ENCODE results near the gene CXCR1. TPM values are rescaled to one million over a fixed set of nuclear protein-coding genes. Genes with fewer than 3 reads are reported as not detected.
"Not testable (repeated sequence)": the region's sequence is repeated elsewhere in the genome, so short reads cannot be mapped to it uniquely, and the experiment has no call there.

Gene CXCR1
- not detected in 2 replicates for total RNA-seq

DNA sequence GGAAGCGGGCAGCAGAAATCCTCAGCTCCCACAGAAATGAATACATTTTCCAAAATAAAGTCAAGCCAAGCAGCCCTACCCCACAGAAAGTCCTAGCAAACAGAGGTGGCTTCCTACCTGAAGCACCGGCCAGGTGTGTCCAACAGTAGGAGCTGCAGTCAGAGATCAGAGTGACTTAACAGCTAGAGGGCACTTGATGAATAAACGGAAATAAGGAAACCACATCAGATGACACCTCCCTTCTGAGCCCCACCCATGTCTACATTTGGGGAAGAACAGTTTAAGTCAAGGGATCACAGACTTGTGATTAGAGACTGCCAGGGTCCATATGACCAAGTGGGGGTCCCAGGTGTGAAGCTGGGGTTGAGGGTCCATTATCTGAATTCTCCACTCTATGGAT lies at the start of gene CXCR1:
TSS of gene CXCR1 (minus strand) at position 172 of the 400 bp plus-strand sequence. CDS start 1,751 bp downstream, outside the sequence.
- no peak for DNase-seq (ENCODE audit: low read depth)

- no peak for DNase-seq (ENCODE audit: low read depth)
Measured at GRCh38 chr2:218216336-218216673, 49.5 kb upstream of the CXCR1 start.

DNA sequence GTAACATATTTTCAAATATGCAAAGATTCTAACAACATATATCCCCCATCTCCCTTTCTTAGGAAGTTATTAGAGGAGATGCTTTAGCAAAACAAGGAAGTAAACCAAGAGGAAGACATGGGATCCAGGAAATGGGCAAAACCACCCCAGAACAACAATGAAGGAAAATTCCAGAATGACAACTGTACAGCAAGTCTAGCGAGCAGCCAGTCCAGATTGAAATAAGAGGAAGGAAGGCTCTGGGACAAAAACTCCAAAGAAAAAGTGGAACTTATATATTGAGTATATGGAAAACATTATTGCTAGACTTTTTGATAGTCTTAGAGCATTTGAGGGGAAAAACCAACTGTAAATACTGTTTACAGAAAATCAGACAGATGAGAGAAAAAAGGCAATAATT lies 47.4 kb upstream of the CXCR1 start:
- no peak for DNase-seq (ENCODE audit: low read depth)

DNA sequence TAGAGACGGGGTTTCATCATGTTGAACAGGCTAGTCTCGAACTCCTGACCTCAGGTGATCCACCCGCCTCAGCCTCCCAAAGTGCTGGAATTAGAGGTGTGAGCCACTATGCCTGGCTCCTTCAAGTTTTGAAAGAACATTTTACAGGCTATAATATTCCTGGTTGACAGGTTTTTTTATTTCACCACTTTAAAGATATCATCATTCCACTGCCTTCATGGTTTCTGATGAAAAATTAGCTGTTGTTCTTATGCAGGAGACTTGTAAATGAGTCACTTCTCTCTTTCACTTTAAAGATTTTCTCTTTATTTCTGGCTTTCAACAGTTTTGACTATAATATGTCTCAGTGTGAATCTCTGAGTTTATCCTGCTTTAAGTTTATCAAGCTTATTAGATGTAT lies 42.3 kb upstream of the CXCR1 start:
- DNase-seq (ENCODE audit: low read depth) = no peak

- DNase-seq (ENCODE audit: low read depth) = peak; percentile 61
Measured at GRCh38 chr2:218202266-218202665, 35.5 kb upstream of the CXCR1 start.

DNA sequence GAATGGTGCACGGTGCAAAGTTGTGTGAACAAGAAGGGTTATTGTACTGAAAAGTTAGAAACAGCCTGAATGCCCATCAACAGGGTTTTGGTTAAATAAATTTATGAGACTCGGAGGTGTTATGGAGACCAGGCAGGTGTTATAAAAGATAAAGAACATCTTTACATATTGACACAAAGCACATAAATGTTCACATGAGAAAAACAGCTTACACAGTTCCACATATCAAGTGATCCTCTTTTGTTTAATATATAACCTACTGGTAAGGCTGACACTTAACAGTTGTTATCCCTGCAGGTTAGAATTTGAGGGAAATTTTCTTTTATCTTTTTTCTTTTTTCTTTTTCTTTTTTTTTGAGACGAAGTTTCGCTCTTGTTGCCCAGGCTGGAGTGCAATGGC lies 30.2 kb upstream of the CXCR1 start:
- no peak for DNase-seq (ENCODE audit: low read depth)

DNA sequence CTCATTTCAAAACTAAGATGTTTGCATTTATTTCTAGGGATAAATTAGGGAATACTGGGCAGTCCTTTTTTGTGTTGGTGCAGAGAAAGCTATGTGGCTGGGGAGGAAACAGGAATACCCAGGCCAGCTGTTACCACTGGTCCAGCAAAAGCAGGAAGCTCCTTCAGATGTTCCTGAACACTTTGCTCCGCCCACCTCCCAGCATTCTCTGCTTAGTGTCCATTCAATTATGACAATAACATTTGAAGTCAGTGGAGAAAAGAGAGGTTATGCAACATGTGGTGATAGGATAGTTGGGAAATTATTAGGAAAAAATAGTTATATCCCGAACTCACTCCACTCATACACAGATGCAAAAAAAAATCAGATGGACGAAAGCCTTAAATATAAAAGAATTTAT lies 28.1 kb upstream of the CXCR1 start:
- DNase-seq (ENCODE audit: low read depth) = no peak

DNA sequence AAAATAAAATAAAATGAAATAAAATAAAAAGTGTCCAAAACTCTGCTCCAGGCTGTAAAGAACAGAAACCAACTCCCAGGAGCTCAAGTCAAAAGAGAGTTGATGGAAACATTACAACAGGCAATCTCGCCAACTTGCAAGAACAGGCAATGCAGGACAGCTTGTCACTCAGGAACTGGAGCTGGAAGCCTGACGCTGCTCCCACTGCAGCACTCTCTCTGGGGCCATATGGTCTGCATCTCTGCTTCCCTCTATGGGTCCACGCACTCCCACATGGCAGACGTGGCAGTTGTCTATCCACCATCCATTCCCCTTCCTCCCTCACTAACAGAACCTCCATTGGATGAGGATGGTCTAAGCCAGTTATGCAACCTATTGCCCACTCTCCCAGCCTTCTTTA lies 26.9 kb upstream of the CXCR1 start:
- DNase-seq (ENCODE audit: low read depth) = no peak

- no peak for DNase-seq (ENCODE audit: low read depth)
Measured at GRCh38 chr2:218192902-218193430, 26.2 kb upstream of the CXCR1 start.

DNA sequence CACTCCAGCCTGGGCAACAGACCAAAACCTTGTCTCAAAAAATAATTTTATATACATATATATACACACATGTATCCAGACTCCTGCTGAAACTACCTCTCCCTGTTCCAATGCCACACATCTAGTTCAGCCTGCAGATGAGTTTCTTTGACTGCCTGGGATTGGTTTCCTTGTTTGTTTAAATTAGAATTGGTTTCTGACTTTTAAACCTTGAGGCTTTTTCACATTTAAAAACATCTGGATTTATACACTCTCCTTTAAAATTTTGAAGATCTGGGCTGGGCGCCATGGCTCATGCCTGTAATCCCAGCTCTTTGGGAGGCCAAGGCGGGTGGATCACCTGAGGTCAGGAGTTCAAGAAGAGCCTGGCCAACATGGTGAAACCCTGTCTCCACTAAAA lies 21.8 kb upstream of the CXCR1 start:
- no peak for DNase-seq (ENCODE audit: low read depth)

GRCh38 chr2:218187296-218188015 lies 20.7 kb upstream of the CXCR1 start:
- no peak for DNase-seq (ENCODE audit: low read depth)

- no peak for DNase-seq (ENCODE audit: low read depth)
Measured at GRCh38 chr2:218186876-218187275, 20.1 kb upstream of the CXCR1 start.

DNA sequence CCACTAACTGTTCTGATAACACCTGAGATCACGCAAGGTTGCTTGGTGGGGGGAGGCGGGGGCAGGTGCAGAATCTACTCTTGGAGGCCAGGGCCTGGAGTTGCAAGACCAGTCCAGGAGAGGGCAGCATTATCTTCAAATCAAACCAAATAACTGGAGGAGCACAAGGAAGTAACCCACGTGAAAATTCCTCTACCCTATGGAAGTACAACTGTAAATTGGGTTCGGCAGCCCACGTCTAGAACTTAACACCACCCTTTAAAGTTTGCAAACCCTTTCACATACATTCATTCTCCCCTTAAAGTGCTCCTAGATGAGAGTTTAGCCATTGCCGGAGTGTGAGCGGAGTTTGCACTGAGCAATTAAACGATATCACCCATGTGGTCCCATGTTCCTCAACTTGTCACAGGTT lies 19.6 kb upstream of the CXCR1 start:
- DNase-seq (ENCODE audit: low read depth) = peak; percentile 77

DNA sequence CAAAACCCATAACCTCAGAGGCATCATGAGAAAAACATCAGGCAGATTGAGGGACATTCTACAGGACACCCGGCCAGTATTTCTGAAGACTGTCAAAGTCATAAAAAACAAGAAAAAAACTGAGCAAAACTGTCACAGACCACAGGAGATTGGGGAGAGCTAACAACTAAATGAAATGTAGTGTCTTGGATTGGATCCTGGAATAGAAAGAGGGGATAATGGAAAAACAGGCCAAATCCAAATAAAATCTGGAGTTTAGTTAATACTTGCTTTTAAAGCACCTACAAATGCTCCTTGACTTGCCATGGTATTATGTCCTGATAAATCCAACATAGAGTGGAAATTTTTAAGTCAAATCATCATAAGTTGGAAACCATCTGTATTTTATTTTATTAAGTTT lies 17.6 kb upstream of the CXCR1 start:
- DNase-seq (ENCODE audit: low read depth) = no peak

GRCh38 chr2:218180467-218181114 lies 13.8 kb upstream of the CXCR1 start:
- DNase-seq (ENCODE audit: low read depth) = no peak

GRCh38 chr2:218179782-218180181 lies 13.0 kb upstream of the CXCR1 start:
- no peak for DNase-seq (ENCODE audit: low read depth)

DNA sequence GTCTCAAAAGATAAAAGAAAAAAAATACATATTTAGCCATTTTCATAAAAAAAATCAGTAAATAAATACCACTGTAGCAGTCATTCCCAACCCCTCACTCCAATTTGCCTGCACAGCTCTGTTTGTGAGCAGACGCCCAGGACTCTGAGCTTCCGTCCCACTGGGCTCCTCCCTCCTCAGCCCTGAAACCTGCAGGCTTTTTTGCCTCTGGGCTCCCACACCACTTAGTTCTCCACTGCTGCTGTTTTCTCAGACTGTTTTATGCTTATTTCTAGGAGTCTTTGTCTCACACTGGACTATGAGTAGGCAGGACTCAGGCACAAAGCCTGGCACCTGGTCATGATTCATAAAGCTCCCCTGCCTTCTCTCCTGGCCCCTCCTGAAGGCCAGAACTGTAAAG lies 6.1 kb upstream of the CXCR1 start:
- no peak for DNase-seq (ENCODE audit: low read depth)

DNA sequence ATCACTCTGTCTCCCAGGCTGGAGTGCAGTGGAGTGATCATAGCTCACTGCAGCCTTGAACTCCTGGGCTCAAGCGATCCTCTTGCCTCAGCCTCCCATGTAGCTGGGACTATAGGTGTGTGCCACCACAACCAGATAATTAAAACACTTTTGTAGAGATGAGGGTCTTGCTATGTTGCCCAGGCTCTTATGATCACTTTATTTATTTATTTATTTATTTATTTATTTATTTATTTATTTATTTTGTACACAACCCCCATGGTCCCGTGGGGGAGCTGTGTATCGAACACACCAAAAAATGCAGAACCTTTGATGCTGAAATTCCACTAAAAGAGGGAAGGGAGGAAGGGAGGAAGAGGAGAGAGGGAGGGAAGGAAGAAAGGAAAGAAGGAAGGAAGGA lies 5.0 kb upstream of the CXCR1 start:
- not testable (repeated sequence) for DNase-seq (ENCODE audit: low read depth)

GRCh38 chr2:218169757-218170546 lies 3.2 kb upstream of the CXCR1 start:
- peak; percentile 68 for DNase-seq (ENCODE audit: low read depth)

DNA sequence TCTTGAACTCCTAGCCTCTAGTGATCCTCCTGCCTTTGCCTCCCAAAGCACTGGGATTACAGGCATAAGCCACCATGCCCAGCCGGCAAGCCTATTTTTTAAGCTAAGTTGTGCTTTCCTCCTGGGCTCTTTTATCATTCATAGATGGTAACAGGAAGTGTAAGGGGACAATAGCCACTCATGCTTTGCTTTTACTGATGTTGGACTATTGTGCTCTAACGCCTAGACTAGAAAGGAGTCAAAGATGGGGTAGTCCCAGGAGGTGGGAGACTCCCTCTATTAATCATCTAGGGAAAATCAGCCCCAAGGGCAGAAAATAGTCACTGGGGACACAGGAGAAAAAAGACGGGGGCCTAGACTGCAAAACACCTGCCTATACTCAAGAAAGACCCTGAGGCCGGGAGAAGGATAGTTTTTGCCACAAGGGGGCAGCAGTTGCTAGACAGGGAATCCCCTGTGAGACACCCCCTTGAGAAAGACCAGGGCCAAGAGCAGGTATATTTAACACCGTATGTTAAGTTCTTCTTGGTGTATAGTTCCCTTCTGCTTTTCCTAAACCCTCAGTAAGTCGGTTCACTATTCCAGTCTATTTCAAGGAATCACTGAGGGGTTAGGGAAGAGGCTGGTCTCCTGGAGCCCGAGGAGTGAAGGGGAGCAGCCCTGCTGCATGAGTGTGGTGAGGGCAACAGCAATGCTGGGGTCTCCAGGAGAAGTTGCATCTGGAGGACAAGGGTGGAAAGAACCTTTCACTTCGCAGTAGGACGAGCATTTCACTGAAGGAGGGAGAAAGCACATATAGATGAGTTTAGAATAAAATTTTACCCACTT lies 2.1 kb upstream of the CXCR1 start:
- DNase-seq (ENCODE audit: low read depth) = peak; percentile 26

- peak; percentile 16 for DNase-seq (ENCODE audit: low read depth)
Measured at GRCh38 chr2:218168016-218168415, 1.3 kb upstream of the CXCR1 start.

DNA sequence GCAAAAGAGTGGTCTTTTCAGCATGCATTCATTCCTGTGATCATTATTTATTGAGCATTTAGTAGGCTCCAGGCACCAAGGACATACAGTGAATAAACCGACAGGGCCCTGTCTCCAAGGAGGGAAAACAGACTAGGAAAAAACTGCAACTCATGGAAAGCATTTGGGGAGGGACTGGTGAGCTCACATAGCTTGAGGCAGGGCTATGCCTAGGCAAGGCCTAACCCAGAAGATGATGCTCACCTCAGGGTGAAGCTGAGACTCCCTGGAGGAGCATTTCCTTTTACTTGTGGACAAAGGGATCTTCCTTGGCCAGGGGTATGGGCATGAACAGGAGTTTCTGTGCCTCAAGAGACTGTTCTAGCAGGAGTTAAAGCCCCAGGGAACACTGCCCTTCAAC lies 3.9 kb downstream of the CXCR1 start:
- no peak for DNase-seq (ENCODE audit: low read depth)

Measured in renal cortical epithelial cell (primary cell).